B cell (primary cell): ENCODE data around the gene GUCA1C.

Experiments used
- CTCF ChIP-seq: fragments of 200-600 bp; IDR thresholded peaks from one replicate; pipeline ENCODE4 v1.8.0; 2022; ENCODE audit warnings: antibody characterized with exemption, mild to moderate bottlenecking
- EZH2 ChIP-seq: IDR thresholded peaks from 2 replicates; pipeline ENCODE4 v1.6.1; 2012; ENCODE audit warnings: borderline replicate concordance, low read depth, mild to moderate bottlenecking, moderate library complexity, low read length; ENCODE audit not compliant: insufficient read depth, poor library complexity, severe bottlenecking

- no peak for TF ChIP-seq CTCF
- no peak for TF ChIP-seq EZH2
Observed at GRCh38 chr3:108887121-108887520, 66.6 kb downstream of the GUCA1C start.
